Measurements from ENCODE around the gene REC114.

The REC114 gene

DNA sequence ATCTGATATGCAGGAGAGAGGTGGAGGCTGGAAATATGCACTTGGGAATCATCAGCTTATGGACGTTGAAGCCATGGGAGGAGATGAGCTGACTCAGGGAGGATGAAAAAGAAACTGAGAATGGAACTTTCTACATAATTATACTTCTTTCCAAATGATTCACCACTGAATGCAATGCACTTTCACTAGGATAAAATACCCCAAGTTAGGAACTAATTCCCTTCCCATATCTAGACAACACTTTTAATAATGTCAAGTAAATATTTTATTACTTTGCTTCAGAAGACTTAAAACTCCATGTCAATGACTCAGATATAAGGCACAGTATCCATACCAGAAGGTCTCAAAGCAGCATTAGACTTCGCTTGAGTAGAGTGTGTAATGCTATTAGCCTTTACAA is 166.0 kb downstream of the REC114 start:
- DNase-seq (ENCODE audit: low read depth, low spot score) = peak; percentile 55
- in situ Hi-C loops (cut with HindIII; ENCODE audit: low sequenced_read_pairs) = no loop called here

More for the DNA sequence above, 166.0 kb downstream of the REC114 start:
- TF ChIP-seq, protein P1, sequence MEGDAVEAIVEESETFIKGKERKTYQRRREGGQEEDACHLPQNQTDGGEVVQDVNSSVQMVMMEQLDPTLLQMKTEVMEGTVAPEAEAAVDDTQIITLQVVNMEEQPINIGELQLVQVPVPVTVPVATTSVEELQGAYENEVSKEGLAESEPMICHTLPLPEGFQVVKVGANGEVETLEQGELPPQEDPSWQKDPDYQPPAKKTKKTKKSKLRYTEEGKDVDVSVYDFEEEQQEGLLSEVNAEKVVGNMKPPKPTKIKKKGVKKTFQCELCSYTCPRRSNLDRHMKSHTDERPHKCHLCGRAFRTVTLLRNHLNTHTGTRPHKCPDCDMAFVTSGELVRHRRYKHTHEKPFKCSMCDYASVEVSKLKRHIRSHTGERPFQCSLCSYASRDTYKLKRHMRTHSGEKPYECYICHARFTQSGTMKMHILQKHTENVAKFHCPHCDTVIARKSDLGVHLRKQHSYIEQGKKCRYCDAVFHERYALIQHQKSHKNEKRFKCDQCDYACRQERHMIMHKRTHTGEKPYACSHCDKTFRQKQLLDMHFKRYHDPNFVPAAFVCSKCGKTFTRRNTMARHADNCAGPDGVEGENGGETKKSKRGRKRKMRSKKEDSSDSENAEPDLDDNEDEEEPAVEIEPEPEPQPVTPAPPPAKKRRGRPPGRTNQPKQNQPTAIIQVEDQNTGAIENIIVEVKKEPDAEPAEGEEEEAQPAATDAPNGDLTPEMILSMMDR (IDR thresholded peaks at IDR 0.05; ENCODE audit: low read depth, low read length) = no peak
- H3K4me3 ChIP-seq (ENCODE audit: low read depth, low read length) = no peak overlapping the region
